SK-N-SH (cell line): ENCODE measurements around the gene BCL2A1. TPM values are rescaled to one million over a fixed set of nuclear protein-coding genes. Genes with fewer than 3 reads are reported as not detected.

Experiments used
- CTCF ChIA-PET: fragments of 300-600, 350-600 bp; formaldehyde crosslinking; extraction: SDS; loops from one replicate; lab custom pipeline; 2021; lab: Yijun Ruan, JAX
- POLR2A ChIA-PET: fragments of 350-600 bp; sonication (Branson Sonifier 250); formaldehyde crosslinking; extraction: SDS; loops from one replicate; lab custom pipeline; 2020; ENCODE audit warnings: antibody characterized with exemption, inconsistent platforms; lab: Yijun Ruan, JAX
- DNase-seq: peaks from one replicate; pipeline ENCODE4 v3.0.0; 2012
- H2AFZ ChIP-seq: fragments of 200-600 bp; sonication (generic); 2 replicates; pipeline ENCODE4 v1.8.1; 2016; ENCODE audit warnings: antibody characterized with exemption, mild to moderate bottlenecking, low read depth
- H3F3A ChIP-seq: fragments of 200-600 bp; sonication (generic); replicated peaks from 2 replicates; pipeline ENCODE3; 2016; ENCODE audit warnings: antibody characterized with exemption, mild to moderate bottlenecking; ENCODE audit not compliant: insufficient read depth
- H3K27ac ChIP-seq, 2 experiments: fragments of 200-500 bp in 1 of 2; fragments of 200-600 bp in 1 of 2; sonication (Bioruptor generic) in 1 of 2; sonication (generic), shearing (Covaris generic) in 1 of 2; 2 replicates each; pipeline versions ENCODE4 v1.5.1 to v1.6.1; 2014 to 2016; ENCODE audit warnings: low read depth in 2 of 2, inconsistent platforms in 1 of 2, low read length in 1 of 2, mild to moderate bottlenecking in 1 of 2, mixed read lengths in 1 of 2
- H3K27me3 ChIP-seq: fragments of 200-600 bp; sonication (generic), shearing (Covaris generic); 2 replicates; pipeline ENCODE4 v1.6.1; 2016; ENCODE audit warnings: mixed run types; ENCODE audit not compliant: insufficient read depth
- H3K36me3 ChIP-seq, 2 experiments: fragments of 200-500 bp in 1 of 2; fragments of 200-600 bp in 1 of 2; sonication (Bioruptor generic) in 1 of 2; sonication (generic) in 1 of 2; replicated peaks in 1 of 2; 2 replicates each; pipeline versions ENCODE3 to v1.5.1; 2014 to 2016; ENCODE audit warnings: low read length in 1 of 2, mild to moderate bottlenecking in 1 of 2; ENCODE audit not compliant: insufficient read depth in 2 of 2, control insufficient read depth in 1 of 2
- H3K4me1 ChIP-seq, 2 experiments: fragments of 200-500 bp in 1 of 2; fragments of 200-600 bp in 1 of 2; sonication (Bioruptor generic) in 1 of 2; sonication (generic), shearing (Covaris generic) in 1 of 2; 2 replicates each; pipeline versions ENCODE4 v1.5.1 to v1.6.1; 2014 to 2016; ENCODE audit warnings: low read depth in 1 of 2, low read length in 1 of 2, mixed run types in 1 of 2; ENCODE audit not compliant: insufficient read depth in 2 of 2, control insufficient read depth in 1 of 2
- H3K4me2 ChIP-seq: fragments of 200-600 bp; sonication (generic), shearing (Covaris generic); 2 replicates; pipeline ENCODE4 v1.6.1; 2017; ENCODE audit warnings: mixed run types
- H3K4me3 ChIP-seq, 2 experiments: fragments of 200-500 bp in 1 of 2; fragments of 200-600 bp in 1 of 2; sonication (Bioruptor generic) in 1 of 2; sonication (generic), shearing (Covaris generic) in 1 of 2; 2 replicates each; pipeline versions ENCODE4 v1.5.1 to v1.8.1; 2014 to 2016; ENCODE audit warnings: low read depth in 2 of 2, inconsistent platforms in 1 of 2, low read length in 1 of 2, mild to moderate bottlenecking in 1 of 2, mixed read lengths in 1 of 2, moderate library complexity in 1 of 2
- H3K79me2 ChIP-seq: fragments of 200-600 bp; sonication (generic); 2 replicates; pipeline ENCODE4 v1.8.1; 2017; ENCODE audit warnings: mild to moderate bottlenecking; ENCODE audit not compliant: insufficient read depth
- H3K9ac ChIP-seq: fragments of 200-600 bp; sonication (generic); 2 replicates; pipeline ENCODE4 v1.6.1; 2017; ENCODE audit warnings: mixed run types
- H3K9me2 ChIP-seq: fragments of 200-600 bp; sonication (generic); 2 replicates; pipeline ENCODE4 v1.6.1; 2017; ENCODE audit warnings: mixed run types
- H3K9me3 ChIP-seq: fragments of 200-600 bp; sonication (generic); 2 replicates; pipeline ENCODE4 v1.6.1; 2017; ENCODE audit warnings: mixed run types, mild to moderate bottlenecking, moderate library complexity
- H4K20me1 ChIP-seq: fragments of 200-600 bp; sonication (generic); 2 replicates; pipeline ENCODE4 v1.6.1; 2017; ENCODE audit warnings: mild to moderate bottlenecking, mixed run types; ENCODE audit not compliant: insufficient read depth
- CHD2 ChIP-seq: fragments of 150-350 bp; IDR thresholded peaks from 2 replicates; pipeline ENCODE4 v1.6.1; 2018; ENCODE audit warnings: low read length; ENCODE audit not compliant: partially characterized antibody
- CTCF ChIP-seq: fragments of 200-600 bp; sonication (generic); IDR thresholded peaks from 2 replicates; pipeline ENCODE4 v1.6.1; 2017; ENCODE audit warnings: antibody characterized with exemption, mild to moderate bottlenecking, moderate library complexity
- EP300 ChIP-seq, 2 experiments: IDR thresholded peaks; 2 replicates each; pipeline versions ENCODE4 v1.4.0 to v1.6.1; 2012; ENCODE audit warnings: borderline replicate concordance in 1 of 2, low read depth in 1 of 2, low read length in 1 of 2
- EZH2phosphoT487 ChIP-seq: fragments of 200-600 bp; sonication (generic); IDR thresholded peaks from 2 replicates; pipeline ENCODE4 v1.6.1; 2017; ENCODE audit warnings: low read depth, mixed run types, mild to moderate bottlenecking, antibody characterized with exemption, moderate library complexity, borderline replicate concordance
- FOXJ3 ChIP-seq: sonication (generic); formaldehyde crosslinking; IDR thresholded peaks from 2 replicates; pipeline ENCODE4 v1.5.1; 2020; ENCODE audit warnings: mild to moderate bottlenecking, missing genetic modification reagents
- GABPA ChIP-seq: IDR thresholded peaks from 2 replicates; pipeline ENCODE4 v1.4.0; 2012; ENCODE audit warnings: low read depth, mild to moderate bottlenecking
- JUND ChIP-seq: IDR thresholded peaks from 2 replicates; pipeline ENCODE4 v1.4.0; 2012
- MXI1 ChIP-seq: IDR thresholded peaks from 2 replicates; pipeline ENCODE4 v1.6.1; 2012; ENCODE audit warnings: mild to moderate bottlenecking, low read depth, low read length, improper control_type of control experiment
- NRF1 ChIP-seq: IDR thresholded peaks from 2 replicates; pipeline ENCODE4 v1.6.1; 2012; ENCODE audit warnings: low read depth, mild to moderate bottlenecking, low read length
- RCOR1 ChIP-seq: fragments of 150-350 bp; IDR thresholded peaks from 2 replicates; pipeline ENCODE4 v1.6.1; 2017; ENCODE audit warnings: antibody characterized with exemption, low read length
- REST ChIP-seq: IDR thresholded peaks from 2 replicates; pipeline ENCODE4 v1.6.1; 2012; ENCODE audit warnings: mild to moderate bottlenecking, low read depth, low read length, moderate library complexity
- SMC3 ChIP-seq: IDR thresholded peaks from 2 replicates; pipeline ENCODE4 v1.6.1; 2012; ENCODE audit warnings: low read depth, low read length, improper control_type of control experiment
- TCF12 ChIP-seq: IDR thresholded peaks from 2 replicates; pipeline ENCODE4 v1.4.0; 2012
- whole genome bisulfite sequencing: methylation state at CpG from one replicate; pipeline ENCODE4 v1.1.6; 2017; ENCODE audit warnings: low lambda C conversion rate; 5-methylcytosine and 5-hydroxymethylcytosine counted together
- polyA plus RNA-seq, 3 experiments: library from polyadenylated mRNA; depleted of rRNA; stranded (reverse); fragments of >200 nt; gene quantifications; 2 replicates each; pipeline ENCODE4 v1.2.3, GENCODE V29; 2012
- TF ChIP-seq, protein P1 (sequence below): fragments of 150-350 bp; IDR thresholded peaks from 2 replicates; pipeline ENCODE4 v1.6.1; 2016; ENCODE audit warnings: mild to moderate bottlenecking, low read depth, low read length

BCL2A1 gene
- polyA plus RNA-seq, 1 of the 3 experiments (the other 2 are of a cell fraction): 0.08 TPM

GRCh38 chr15:79981831-79982455 is 10.9 kb upstream of the BCL2A1 start (continued):
- TF ChIP-seq, protein P1, sequence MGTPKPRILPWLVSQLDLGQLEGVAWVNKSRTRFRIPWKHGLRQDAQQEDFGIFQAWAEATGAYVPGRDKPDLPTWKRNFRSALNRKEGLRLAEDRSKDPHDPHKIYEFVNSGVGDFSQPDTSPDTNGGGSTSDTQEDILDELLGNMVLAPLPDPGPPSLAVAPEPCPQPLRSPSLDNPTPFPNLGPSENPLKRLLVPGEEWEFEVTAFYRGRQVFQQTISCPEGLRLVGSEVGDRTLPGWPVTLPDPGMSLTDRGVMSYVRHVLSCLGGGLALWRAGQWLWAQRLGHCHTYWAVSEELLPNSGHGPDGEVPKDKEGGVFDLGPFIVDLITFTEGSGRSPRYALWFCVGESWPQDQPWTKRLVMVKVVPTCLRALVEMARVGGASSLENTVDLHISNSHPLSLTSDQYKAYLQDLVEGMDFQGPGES: no peak
- TF ChIP-seq RCOR1 (no peak), FOXJ3 (CRISPR knock-in tag) (no peak), SMC3 (no peak)

GRCh38 chr15:79978655-79979514 is 7.9 kb upstream of the BCL2A1 start:
- no peak for TF ChIP-seq TCF12
- TF ChIP-seq, protein P1: no peak
- no peak overlapping the region for H3K9ac ChIP-seq
- no peaks in the 10 kb centered on the region for H3K79me2 ChIP-seq
- no peaks in the 10 kb centered on the region for H3F3A ChIP-seq
- DNase-seq: no peak
- H2AFZ ChIP-seq: no peak overlapping the region
- ChIA-PET CTCF (interaction anchor here (3.6 kb wide), 1 partner anchor 14 kb away, joined by 14 read pairs; no protein-coding TSS in a partner anchor), POLR2A (no interaction called here)
- H3K27ac ChIP-seq: no peak overlapping the region
- no peak overlapping the region for H3K4me3 ChIP-seq
- WGBS: 60% methylated on average over 5 of the region's 5 CpGs
- H3K9me2 ChIP-seq: no peaks in the 10 kb centered on the region
- no peaks in the 10 kb centered on the region for H4K20me1 ChIP-seq
- no peaks in the 10 kb centered on the region for H3K27me3 ChIP-seq
- H3K4me1 ChIP-seq: peaks cover 0 to 2% of the 10 kb centered on the region in 2 experiments; a peak in 1 of 4 replicates
- H3K4me2 ChIP-seq: no peak overlapping the region
- H3K9me3 ChIP-seq: no peaks in the 10 kb centered on the region
- no peaks in the 10 kb centered on the region for H3K36me3 ChIP-seq

GRCh38 chr15:79978260-79978654 is 7.3 kb upstream of the BCL2A1 start:
- ChIA-PET CTCF (interaction anchor here (3.6 kb wide), 1 partner anchor 14 kb away, joined by 14 read pairs; no protein-coding TSS in a partner anchor), POLR2A (no interaction called here)
- no peaks in the 10 kb centered on the region for H3K27me3 ChIP-seq
- TF ChIP-seq NRF1: no peak
- no peak for TF ChIP-seq REST
- TF ChIP-seq EP300 (IDR thresholded peaks at IDR 0.05; ENCODE audit: borderline replicate concordance in 1 of 2, low read depth in 1 of 2, low read length in 1 of 2): no peak
- TF ChIP-seq JUND: no peak
- TF ChIP-seq EZH2phosphoT487: no peak
- no peak for TF ChIP-seq CHD2
- TF ChIP-seq RCOR1: no peak
- no peak for TF ChIP-seq CTCF
- TF ChIP-seq GABPA: no peak
- TF ChIP-seq MXI1: no peak

More at GRCh38 chr15:79978260-79978654, 7.3 kb upstream of the BCL2A1 start:
- Histone ChIP-seq H3K79me2 (no peaks in the 10 kb centered on the region), H2AFZ (no peak overlapping the region), H3K4me3 (no peak overlapping the region), H3F3A (no peaks in the 10 kb centered on the region), H4K20me1 (no peaks in the 10 kb centered on the region), H3K36me3 (no peaks in the 10 kb centered on the region), H3K9ac (no peak overlapping the region), H3K27ac (no peak overlapping the region), H3K9me3 (no peaks in the 10 kb centered on the region), H3K4me1 (peaks cover 0 to 2% of the 10 kb centered on the region in 2 experiments; a peak in 1 of 4 replicates), H3K9me2 (no peaks in the 10 kb centered on the region), H3K4me2 (no peak overlapping the region)
- no peak for DNase-seq
- 59% methylated on average over 6 of the region's 6 CpGs for WGBS
